ENCODE measurements around the gene DPRX. TPM values are rescaled to one million over a fixed set of nuclear protein-coding genes. Genes with fewer than 3 reads are reported as not detected.
"Not testable (repeated sequence)": the region's sequence is repeated elsewhere in the genome, so short reads cannot be mapped to it uniquely, and the experiment has no call there.

Gene DPRX
- total RNA-seq, 1 donor from 2014 or later = not detected

- no peak overlapping the region for H3K27ac ChIP-seq
These were observed 28.8 kb downstream of the DPRX start for GRCh38 chr19:53660584-53660983.

GRCh38 chr19:53662209-53662608 is 30.4 kb downstream of the DPRX start:
- H3K4me1 ChIP-seq = no peaks in the 10 kb centered on the region
- no peaks in the 10 kb centered on the region for H3K9me3 ChIP-seq
- H3K27me3 ChIP-seq = no peaks in the 10 kb centered on the region
- TF ChIP-seq CTCF (IDR thresholded peaks at IDR 0.05) (no peak), POLR2AphosphoS5 (IDR thresholded peaks at IDR 0.05; ENCODE audit: insufficient read depth in 1 of 2, low read depth in 1 of 2) (no peak), POLR2A (IDR thresholded peaks at IDR 0.05) (no peak)
- no peak overlapping the region for H3K4me3 ChIP-seq
- no peak for DNase-seq (ENCODE audit: extremely low spot score in 2 of 2)
- no peak overlapping the region for H3K27ac ChIP-seq
- intact Hi-C loops (cut with DNase I) = no loop called here
- H3K36me3 ChIP-seq = no peaks in the 10 kb centered on the region

More at GRCh38 chr19:53660584-53660983, 28.8 kb downstream of the DPRX start:
- H3K9me3 ChIP-seq = no peaks in the 10 kb centered on the region
- H3K27me3 ChIP-seq = no peaks in the 10 kb centered on the region
- no peak for DNase-seq (ENCODE audit: extremely low spot score in 2 of 2)
- no peaks in the 10 kb centered on the region for H3K4me1 ChIP-seq
- intact Hi-C loops (cut with DNase I) = no loop called here
- no peaks in the 10 kb centered on the region for H3K36me3 ChIP-seq
- H3K4me3 ChIP-seq = no peak overlapping the region
- TF ChIP-seq POLR2A (IDR thresholded peaks at IDR 0.05) = no peak
- no peak for TF ChIP-seq POLR2AphosphoS5 (IDR thresholded peaks at IDR 0.05; ENCODE audit: insufficient read depth in 1 of 2, low read depth in 1 of 2)
- TF ChIP-seq CTCF (IDR thresholded peaks at IDR 0.05) = no peak

- no peaks in the 10 kb centered on the region for H3K36me3 ChIP-seq
- H3K4me3 ChIP-seq = no peak overlapping the region
- no peak for DNase-seq (ENCODE audit: extremely low spot score in 2 of 2)
- H3K27ac ChIP-seq = no peak overlapping the region
- no peaks in the 10 kb centered on the region for H3K4me1 ChIP-seq
- no peak for TF ChIP-seq POLR2AphosphoS5 (IDR thresholded peaks at IDR 0.05; ENCODE audit: insufficient read depth in 1 of 2, low read depth in 1 of 2)
- TF ChIP-seq POLR2A (IDR thresholded peaks at IDR 0.05) = no peak
- no peak for TF ChIP-seq CTCF (IDR thresholded peaks at IDR 0.05)
- no peaks in the 10 kb centered on the region for H3K9me3 ChIP-seq
- intact Hi-C loops (cut with DNase I) = no loop called here
- no peaks in the 10 kb centered on the region for H3K27me3 ChIP-seq
These were observed 32.4 kb downstream of the DPRX start for GRCh38 chr19:53664152-53664551.

- Histone ChIP-seq H3K9me3 (no peaks in the 10 kb centered on the region), H3K4me1 (no peaks in the 10 kb centered on the region), H3K27me3 (no peaks in the 10 kb centered on the region), H3K4me3 (no peak overlapping the region), H3K36me3 (no peaks in the 10 kb centered on the region), H3K27ac (no peak overlapping the region)
- TF ChIP-seq POLR2A (IDR thresholded peaks at IDR 0.05) (no peak), POLR2AphosphoS5 (IDR thresholded peaks at IDR 0.05; ENCODE audit: insufficient read depth in 1 of 2, low read depth in 1 of 2) (no peak), CTCF (IDR thresholded peaks at IDR 0.05) (no peak)
- DNase-seq (ENCODE audit: extremely low spot score in 2 of 2) = no peak
- intact Hi-C loops (cut with DNase I) = no loop called here
These were observed 33.0 kb downstream of the DPRX start for GRCh38 chr19:53664760-53665159.

- intact Hi-C loops (cut with DNase I); H3K27ac ChIP-seq; DNase-seq (ENCODE audit: extremely low spot score in 2 of 2); H3K9me3 ChIP-seq; H3K27me3 ChIP-seq; H3K4me1 ChIP-seq; H3K36me3 ChIP-seq; H3K4me3 ChIP-seq: not testable (repeated sequence)
These were observed 34.5 kb downstream of the DPRX start for GRCh38 chr19:53666331-53666730.

- H3K4me1 ChIP-seq; intact Hi-C loops (cut with DNase I); H3K27ac ChIP-seq; H3K9me3 ChIP-seq; DNase-seq (ENCODE audit: extremely low spot score in 2 of 2); H3K36me3 ChIP-seq; H3K4me3 ChIP-seq; H3K27me3 ChIP-seq: not testable (repeated sequence)
These were observed 37.0 kb downstream of the DPRX start for GRCh38 chr19:53668804-53669203.

All from vagina (tissue), 2 donors.